WTC11 (cell line): ENCODE results near the gene GLCCI1. TPM values are rescaled to one million over a fixed set of nuclear protein-coding genes. Genes with fewer than 3 reads are reported as not detected.

Experiments used
- ATAC-seq: fragments of 200-7000 bp; cut with Tn5 transposase; 2 replicates; pipeline ENCODE4 v1.10.0; 2021; ENCODE audit warnings: mild to moderate bottlenecking, moderate library complexity
- CTCF ChIA-PET: fragments of 300-600 bp; sonication (Branson Sonifier 250); formaldehyde crosslinking; loops from one replicate; lab custom pipeline; 2021; ENCODE audit warnings: antibody characterized with exemption; lab: Charles Lee
- POLR2A ChIA-PET: fragments of 350-600 bp; sonication (Branson Sonifier 250); formaldehyde crosslinking; loops from one replicate; lab custom pipeline; 2021; ENCODE audit warnings: antibody characterized with exemption; lab: Charles Lee
- DNase-seq: peaks from one replicate; pipeline ENCODE4 v3.0.0; 2021; ENCODE audit warnings: low spot score
- H3K27ac Mint-ChIP-seq: 2 replicates; pipeline ENCODE4 v1.8.0; 2021; ENCODE audit warnings: mixed read lengths
- H3K27me3 Mint-ChIP-seq: 2 replicates; pipeline ENCODE4 v1.8.0; 2021; ENCODE audit warnings: low read depth, mild to moderate bottlenecking, moderate library complexity, mixed read lengths
- H3K36me3 Mint-ChIP-seq: 2 replicates; pipeline ENCODE4 v1.8.0; 2021; ENCODE audit warnings: mixed read lengths
- H3K4me1 Mint-ChIP-seq: 2 replicates; pipeline ENCODE4 v1.8.0; 2022; ENCODE audit warnings: mixed read lengths
- H3K4me3 Mint-ChIP-seq: 2 replicates; pipeline ENCODE4 v1.8.0; 2021; ENCODE audit warnings: mild to moderate bottlenecking, moderate library complexity, mixed read lengths
- H3K9me3 Mint-ChIP-seq: 2 replicates; pipeline ENCODE4 v1.8.0; 2021; ENCODE audit warnings: mixed read lengths
- AFF4 ChIP-seq: sonication (generic); formaldehyde crosslinking; IDR thresholded peaks from 2 replicates; pipeline ENCODE4 v1.8.1; 2023; ENCODE audit warnings: mild to moderate bottlenecking, missing genetic modification reagents, borderline replicate concordance
- CBFB ChIP-seq: sonication (generic); formaldehyde crosslinking; IDR thresholded peaks from 2 replicates; pipeline ENCODE4 v1.8.1; 2022; ENCODE audit warnings: mild to moderate bottlenecking, low read depth, missing genetic modification reagents
- ELF4 ChIP-seq: sonication (generic); formaldehyde crosslinking; IDR thresholded peaks from 2 replicates; pipeline ENCODE4 v1.8.1; 2022; ENCODE audit warnings: low read depth, mild to moderate bottlenecking, moderate library complexity, missing genetic modification reagents
- FOXK1 ChIP-seq: sonication (generic); formaldehyde crosslinking; IDR thresholded peaks from 2 replicates; pipeline ENCODE4 v1.8.0; 2022; ENCODE audit warnings: mild to moderate bottlenecking, moderate library complexity, missing genetic modification reagents
- FOXP4 ChIP-seq: sonication (generic); formaldehyde crosslinking; IDR thresholded peaks from 2 replicates; pipeline ENCODE4 v1.8.0; 2022; ENCODE audit warnings: mild to moderate bottlenecking, missing genetic modification reagents
- HMGXB4 ChIP-seq: sonication (generic); formaldehyde crosslinking; IDR thresholded peaks from 2 replicates; pipeline ENCODE4 v1.8.1; 2023; ENCODE audit warnings: mild to moderate bottlenecking, moderate library complexity, missing genetic modification reagents
- JAZF1 ChIP-seq: fragments of 250-450 bp; sonication (Bioruptor Pico); IDR thresholded peaks from 2 replicates; pipeline ENCODE4 v1.9.0; 2021; ENCODE audit warnings: moderate library complexity, mild to moderate bottlenecking, inconsistent platforms
- MXD4 ChIP-seq: fragments of 250-450 bp; sonication (Bioruptor Pico); IDR thresholded peaks from 2 replicates; pipeline ENCODE4 v1.8.0; 2021; ENCODE audit warnings: mild to moderate bottlenecking, moderate library complexity, borderline replicate concordance
- MYBL2 ChIP-seq: sonication (generic); formaldehyde crosslinking; IDR thresholded peaks from 2 replicates; pipeline ENCODE4 v1.8.1; 2023; ENCODE audit warnings: mild to moderate bottlenecking, moderate library complexity, missing genetic modification reagents
- NFYB ChIP-seq: sonication (generic); formaldehyde crosslinking; conservative IDR thresholded peaks from 2 replicates; pipeline ENCODE4 v1.8.0; 2022; ENCODE audit warnings: low read depth, missing genetic modification reagents
- PRRX2 ChIP-seq: fragments of 250-450 bp; sonication (Bioruptor Pico); IDR thresholded peaks from 2 replicates; pipeline ENCODE4 v1.8.0; 2021; ENCODE audit warnings: mild to moderate bottlenecking
- SOX15 ChIP-seq: fragments of 250-450 bp; sonication (Bioruptor Pico); IDR thresholded peaks from 2 replicates; pipeline ENCODE4 v1.9.0; 2021; ENCODE audit warnings: mild to moderate bottlenecking
- SP1 ChIP-seq: sonication (generic); formaldehyde crosslinking; conservative IDR thresholded peaks from 2 replicates; pipeline ENCODE4 v1.8.1; 2022; ENCODE audit warnings: missing genetic modification reagents
- TCF7 ChIP-seq: sonication (generic); formaldehyde crosslinking; IDR thresholded peaks from 2 replicates; pipeline ENCODE4 v1.8.0; 2022; ENCODE audit warnings: mild to moderate bottlenecking, low read depth, missing genetic modification reagents, moderate library complexity
- TEAD4 ChIP-seq: sonication (generic); formaldehyde crosslinking; IDR thresholded peaks from 2 replicates; pipeline ENCODE4 v1.8.0; 2022; ENCODE audit warnings: mild to moderate bottlenecking, missing genetic modification reagents
- ZBTB21 ChIP-seq: sonication (generic); formaldehyde crosslinking; IDR thresholded peaks from 2 replicates; pipeline ENCODE4 v1.8.1; 2023; ENCODE audit warnings: mild to moderate bottlenecking, missing genetic modification reagents, borderline replicate concordance
- ZNF219 ChIP-seq: sonication (generic); formaldehyde crosslinking; IDR thresholded peaks from 2 replicates; pipeline ENCODE4 v1.8.0; 2023; ENCODE audit warnings: missing genetic modification reagents, mild to moderate bottlenecking, borderline replicate concordance
- ZNF232 ChIP-seq: sonication (generic); formaldehyde crosslinking; IDR thresholded peaks from 2 replicates; pipeline ENCODE4 v1.8.0; 2022; ENCODE audit warnings: mild to moderate bottlenecking, missing genetic modification reagents
- ZNF512 ChIP-seq: sonication (generic); formaldehyde crosslinking; IDR thresholded peaks from 2 replicates; pipeline ENCODE4 v1.8.1; 2022; ENCODE audit warnings: missing genetic modification reagents, borderline replicate concordance
- total RNA-seq: library from RNA; stranded (reverse); gene quantifications from 3 replicates; pipeline ENCODE4 v1.2.3, GENCODE V29; 2021

Gene GLCCI1
- total RNA-seq, 1 experiment from 2014 or later: 23.8 TPM

DNA sequence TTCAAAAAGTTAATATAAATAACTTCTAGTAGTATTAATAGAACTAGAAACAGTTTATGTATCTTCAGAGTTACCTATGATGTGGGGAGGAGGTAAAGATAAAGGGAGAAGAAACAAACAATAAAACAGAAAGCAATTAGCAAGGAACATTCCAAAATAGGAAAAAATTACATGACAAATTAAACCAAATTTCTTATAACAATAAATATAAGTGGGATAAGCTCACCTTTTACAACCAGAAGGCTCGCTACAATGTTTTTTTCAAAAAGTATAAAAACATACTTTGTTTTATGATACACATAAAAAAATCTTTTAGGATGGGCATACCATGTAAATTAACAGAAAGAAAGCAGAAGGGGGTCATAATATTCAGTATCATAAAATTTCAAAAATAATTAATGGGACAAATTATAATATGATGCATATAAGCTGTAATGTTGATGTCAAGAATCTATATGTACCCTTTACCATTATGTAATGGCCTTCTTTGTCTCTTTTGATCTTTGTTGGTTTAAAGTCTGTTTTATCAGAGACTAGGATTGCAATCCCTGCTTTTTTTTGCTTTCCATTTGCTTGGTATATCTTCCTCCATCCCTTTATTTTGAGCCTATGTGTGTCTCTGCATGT, 31.8 kb downstream of the GLCCI1 start (continued):
- TF ChIP-seq FOXP4 (CRISPR knock-in tag) (no peak), CBFB (CRISPR knock-in tag) (no peak), MXD4 (CRISPR knock-in tag) (no peak), MYBL2 (CRISPR knock-in tag) (no peak), HMGXB4 (no peak), ZNF512 (CRISPR knock-in tag) (no peak), SP1 (CRISPR knock-in tag) (no peak), ELF4 (no peak), ZBTB21 (CRISPR knock-in tag) (no peak), TEAD4 (CRISPR knock-in tag) (no peak)

- ChIA-PET POLR2A (no interaction called here), CTCF (no interaction called here)
- H3K27me3 Mint-ChIP-seq: no peaks in the 10 kb centered on the region
- no peak for DNase-seq
- H3K9me3 Mint-ChIP-seq: peaks cover 11% of the 10 kb centered on the region
- ATAC-seq: no peak
- no peak overlapping the region for H3K27ac Mint-ChIP-seq
- H3K4me1 Mint-ChIP-seq: 0 out of 2 replicates have a peak, but pooled peaks cover 3% of the 10 kb centered on the region
- no peak for TF ChIP-seq AFF4
- TF ChIP-seq ZNF232 (CRISPR knock-in tag): no peak
- TF ChIP-seq JAZF1 (CRISPR knock-in tag): no peak
- no peak for TF ChIP-seq ZNF219 (CRISPR knock-in tag)
- TF ChIP-seq TCF7 (CRISPR knock-in tag): no peak
- TF ChIP-seq PRRX2 (CRISPR knock-in tag): no peak
- no peak for TF ChIP-seq SOX15 (CRISPR knock-in tag)
- no peak for TF ChIP-seq NFYB (CRISPR knock-in tag)
- TF ChIP-seq FOXK1 (CRISPR knock-in tag): no peak
- TF ChIP-seq ZBTB21 (CRISPR knock-in tag): no peak
- H3K36me3 Mint-ChIP-seq: peaks cover 28% of the 10 kb centered on the region
- H3K4me3 Mint-ChIP-seq: no peak overlapping the region
Observed at GRCh38 chr7:8003077-8003476, 34.5 kb downstream of the GLCCI1 start.
